Measurements from ENCODE around the gene CHTOP. TPM values are rescaled to one million over a fixed set of nuclear protein-coding genes. Genes with fewer than 3 reads are reported as not detected.
A peak's percentile ranks its signal among the peaks of the same experiment; 100 is the strongest.

The CHTOP gene
- total and polyA plus RNA-seq, 2 of the 13 experiments (the other 11 are each of a cell fraction or from before 2014, with no cell fraction given): 38.0 to 51.9 TPM

- peak; percentile 9; the same call in 1 of the 2 replicates for TF ChIP-seq MEIS1 (CRISPR knock-in tag; IDR thresholded peaks at IDR 0.05; ENCODE audit: borderline replicate concordance)
- TF ChIP-seq, protein P1, sequence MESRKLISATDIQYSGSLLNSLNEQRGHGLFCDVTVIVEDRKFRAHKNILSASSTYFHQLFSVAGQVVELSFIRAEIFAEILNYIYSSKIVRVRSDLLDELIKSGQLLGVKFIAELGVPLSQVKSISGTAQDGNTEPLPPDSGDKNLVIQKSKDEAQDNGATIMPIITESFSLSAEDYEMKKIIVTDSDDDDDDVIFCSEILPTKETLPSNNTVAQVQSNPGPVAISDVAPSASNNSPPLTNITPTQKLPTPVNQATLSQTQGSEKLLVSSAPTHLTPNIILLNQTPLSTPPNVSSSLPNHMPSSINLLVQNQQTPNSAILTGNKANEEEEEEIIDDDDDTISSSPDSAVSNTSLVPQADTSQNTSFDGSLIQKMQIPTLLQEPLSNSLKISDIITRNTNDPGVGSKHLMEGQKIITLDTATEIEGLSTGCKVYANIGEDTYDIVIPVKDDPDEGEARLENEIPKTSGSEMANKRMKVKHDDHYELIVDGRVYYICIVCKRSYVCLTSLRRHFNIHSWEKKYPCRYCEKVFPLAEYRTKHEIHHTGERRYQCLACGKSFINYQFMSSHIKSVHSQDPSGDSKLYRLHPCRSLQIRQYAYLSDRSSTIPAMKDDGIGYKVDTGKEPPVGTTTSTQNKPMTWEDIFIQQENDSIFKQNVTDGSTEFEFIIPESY (CRISPR knock-in tag; IDR thresholded peaks at IDR 0.05): peak; percentile 55; the same call in 1 of the 2 replicates
- TF ChIP-seq CCDC6 (CRISPR knock-in tag; IDR thresholded peaks at IDR 0.05): 0 out of 2 replicates have a peak, but pooled peaks have one; percentile 18
- TF ChIP-seq, protein P2, sequence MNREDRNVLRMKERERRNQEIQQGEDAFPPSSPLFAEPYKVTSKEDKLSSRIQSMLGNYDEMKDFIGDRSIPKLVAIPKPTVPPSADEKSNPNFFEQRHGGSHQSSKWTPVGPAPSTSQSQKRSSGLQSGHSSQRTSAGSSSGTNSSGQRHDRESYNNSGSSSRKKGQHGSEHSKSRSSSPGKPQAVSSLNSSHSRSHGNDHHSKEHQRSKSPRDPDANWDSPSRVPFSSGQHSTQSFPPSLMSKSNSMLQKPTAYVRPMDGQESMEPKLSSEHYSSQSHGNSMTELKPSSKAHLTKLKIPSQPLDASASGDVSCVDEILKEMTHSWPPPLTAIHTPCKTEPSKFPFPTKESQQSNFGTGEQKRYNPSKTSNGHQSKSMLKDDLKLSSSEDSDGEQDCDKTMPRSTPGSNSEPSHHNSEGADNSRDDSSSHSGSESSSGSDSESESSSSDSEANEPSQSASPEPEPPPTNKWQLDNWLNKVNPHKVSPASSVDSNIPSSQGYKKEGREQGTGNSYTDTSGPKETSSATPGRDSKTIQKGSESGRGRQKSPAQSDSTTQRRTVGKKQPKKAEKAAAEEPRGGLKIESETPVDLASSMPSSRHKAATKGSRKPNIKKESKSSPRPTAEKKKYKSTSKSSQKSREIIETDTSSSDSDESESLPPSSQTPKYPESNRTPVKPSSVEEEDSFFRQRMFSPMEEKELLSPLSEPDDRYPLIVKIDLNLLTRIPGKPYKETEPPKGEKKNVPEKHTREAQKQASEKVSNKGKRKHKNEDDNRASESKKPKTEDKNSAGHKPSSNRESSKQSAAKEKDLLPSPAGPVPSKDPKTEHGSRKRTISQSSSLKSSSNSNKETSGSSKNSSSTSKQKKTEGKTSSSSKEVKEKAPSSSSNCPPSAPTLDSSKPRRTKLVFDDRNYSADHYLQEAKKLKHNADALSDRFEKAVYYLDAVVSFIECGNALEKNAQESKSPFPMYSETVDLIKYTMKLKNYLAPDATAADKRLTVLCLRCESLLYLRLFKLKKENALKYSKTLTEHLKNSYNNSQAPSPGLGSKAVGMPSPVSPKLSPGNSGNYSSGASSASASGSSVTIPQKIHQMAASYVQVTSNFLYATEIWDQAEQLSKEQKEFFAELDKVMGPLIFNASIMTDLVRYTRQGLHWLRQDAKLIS (CRISPR knock-in tag; IDR thresholded peaks at IDR 0.05): no peak
- TF ChIP-seq ERF (CRISPR knock-in tag; IDR thresholded peaks at IDR 0.05): peak; percentile 10; the same call in 1 of the 2 replicates
- TF ChIP-seq, protein P3, sequence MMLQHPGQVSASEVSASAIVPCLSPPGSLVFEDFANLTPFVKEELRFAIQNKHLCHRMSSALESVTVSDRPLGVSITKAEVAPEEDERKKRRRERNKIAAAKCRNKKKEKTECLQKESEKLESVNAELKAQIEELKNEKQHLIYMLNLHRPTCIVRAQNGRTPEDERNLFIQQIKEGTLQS (CRISPR knock-in tag; IDR thresholded peaks at IDR 0.05): no peak
- TF ChIP-seq, protein P4, sequence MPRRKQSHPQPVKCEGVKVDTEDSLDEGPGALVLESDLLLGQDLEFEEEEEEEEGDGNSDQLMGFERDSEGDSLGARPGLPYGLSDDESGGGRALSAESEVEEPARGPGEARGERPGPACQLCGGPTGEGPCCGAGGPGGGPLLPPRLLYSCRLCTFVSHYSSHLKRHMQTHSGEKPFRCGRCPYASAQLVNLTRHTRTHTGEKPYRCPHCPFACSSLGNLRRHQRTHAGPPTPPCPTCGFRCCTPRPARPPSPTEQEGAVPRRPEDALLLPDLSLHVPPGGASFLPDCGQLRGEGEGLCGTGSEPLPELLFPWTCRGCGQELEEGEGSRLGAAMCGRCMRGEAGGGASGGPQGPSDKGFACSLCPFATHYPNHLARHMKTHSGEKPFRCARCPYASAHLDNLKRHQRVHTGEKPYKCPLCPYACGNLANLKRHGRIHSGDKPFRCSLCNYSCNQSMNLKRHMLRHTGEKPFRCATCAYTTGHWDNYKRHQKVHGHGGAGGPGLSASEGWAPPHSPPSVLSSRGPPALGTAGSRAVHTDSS (CRISPR knock-in tag; conservative IDR thresholded peaks at IDR 0.05): no peak
- peak; percentile 73; the same call in 1 of the 2 replicates for TF ChIP-seq ZNF333 (CRISPR knock-in tag; IDR thresholded peaks at IDR 0.05; ENCODE audit: borderline replicate concordance)
These were observed 25.7 kb upstream of the CHTOP start (continued) for GRCh38 chr1:153608089-153608682.

All from HepG2 (cell line).